ENCODE data around the gene DDX43.

DNA sequence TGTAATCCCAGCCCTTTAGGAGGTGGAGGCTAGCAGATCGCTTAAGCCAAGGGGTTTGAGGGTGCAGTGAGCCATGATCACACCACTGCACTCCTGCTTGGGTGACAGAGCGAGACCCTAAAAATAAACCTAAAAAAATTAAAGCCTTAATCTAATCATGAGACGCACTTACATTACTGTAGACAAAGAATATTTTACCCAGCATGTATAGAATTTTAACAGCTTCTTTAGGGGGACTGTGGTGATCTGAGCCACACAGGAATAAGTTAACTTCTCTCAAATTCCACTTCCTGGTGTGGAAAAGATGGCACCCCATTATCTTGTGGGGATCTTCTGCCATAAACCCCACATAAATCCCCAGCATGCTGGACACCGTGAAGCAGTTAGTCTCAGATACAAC lies 22.6 kb upstream of the DDX43 start:
- TF ChIP-seq, protein P1, sequence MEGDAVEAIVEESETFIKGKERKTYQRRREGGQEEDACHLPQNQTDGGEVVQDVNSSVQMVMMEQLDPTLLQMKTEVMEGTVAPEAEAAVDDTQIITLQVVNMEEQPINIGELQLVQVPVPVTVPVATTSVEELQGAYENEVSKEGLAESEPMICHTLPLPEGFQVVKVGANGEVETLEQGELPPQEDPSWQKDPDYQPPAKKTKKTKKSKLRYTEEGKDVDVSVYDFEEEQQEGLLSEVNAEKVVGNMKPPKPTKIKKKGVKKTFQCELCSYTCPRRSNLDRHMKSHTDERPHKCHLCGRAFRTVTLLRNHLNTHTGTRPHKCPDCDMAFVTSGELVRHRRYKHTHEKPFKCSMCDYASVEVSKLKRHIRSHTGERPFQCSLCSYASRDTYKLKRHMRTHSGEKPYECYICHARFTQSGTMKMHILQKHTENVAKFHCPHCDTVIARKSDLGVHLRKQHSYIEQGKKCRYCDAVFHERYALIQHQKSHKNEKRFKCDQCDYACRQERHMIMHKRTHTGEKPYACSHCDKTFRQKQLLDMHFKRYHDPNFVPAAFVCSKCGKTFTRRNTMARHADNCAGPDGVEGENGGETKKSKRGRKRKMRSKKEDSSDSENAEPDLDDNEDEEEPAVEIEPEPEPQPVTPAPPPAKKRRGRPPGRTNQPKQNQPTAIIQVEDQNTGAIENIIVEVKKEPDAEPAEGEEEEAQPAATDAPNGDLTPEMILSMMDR (IDR thresholded peaks at IDR 0.05): no peak
- TF ChIP-seq EZH2 (IDR thresholded peaks at IDR 0.05; ENCODE audit: borderline replicate concordance, insufficient read depth, low read depth, low read length, poor library complexity, severe bottlenecking): no peak

Data from B cell (primary cell).